HG02870 (cell line): ENCODE measurements around the gene GIGYF1.

Experiments used
- ATAC-seq: cut with Tn5 transposase; IDR thresholded peaks from one replicate; pipeline ENCODE4 v1.9.1; 2021; ENCODE audit warnings: mild to moderate bottlenecking, moderate library complexity; ENCODE audit not compliant: unreplicated experiment

The GIGYF1 gene

DNA sequence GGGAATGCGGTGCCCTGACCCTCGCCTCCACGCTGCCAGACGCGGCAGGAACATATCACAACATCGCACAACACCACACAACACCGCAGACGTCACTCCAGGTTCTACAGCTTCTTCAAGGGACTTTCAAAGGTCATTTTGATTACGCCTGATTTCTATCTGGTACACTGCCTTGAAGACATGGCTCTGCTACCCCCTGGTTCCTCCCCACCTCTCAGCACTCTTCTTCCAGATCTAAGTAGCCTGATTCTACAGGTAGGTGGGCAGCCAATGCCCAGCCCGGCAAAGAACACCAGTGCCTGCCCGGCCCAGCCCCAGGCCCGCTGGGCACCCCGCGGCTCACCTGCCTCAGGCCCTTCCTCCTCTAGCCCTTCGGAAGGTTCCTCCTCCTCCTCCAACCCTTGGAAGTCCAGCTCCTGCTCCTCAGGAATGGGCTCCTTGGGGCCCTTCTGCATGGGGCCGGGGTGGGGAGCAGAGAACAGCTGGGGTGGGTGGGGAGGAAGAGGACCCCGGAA is 8.4 kb downstream of the GIGYF1 start:
- ATAC-seq: no peak

- ATAC-seq: no peak
Measured at GRCh38 chr7:100685049-100685605, 8.9 kb downstream of the GIGYF1 start.

DNA sequence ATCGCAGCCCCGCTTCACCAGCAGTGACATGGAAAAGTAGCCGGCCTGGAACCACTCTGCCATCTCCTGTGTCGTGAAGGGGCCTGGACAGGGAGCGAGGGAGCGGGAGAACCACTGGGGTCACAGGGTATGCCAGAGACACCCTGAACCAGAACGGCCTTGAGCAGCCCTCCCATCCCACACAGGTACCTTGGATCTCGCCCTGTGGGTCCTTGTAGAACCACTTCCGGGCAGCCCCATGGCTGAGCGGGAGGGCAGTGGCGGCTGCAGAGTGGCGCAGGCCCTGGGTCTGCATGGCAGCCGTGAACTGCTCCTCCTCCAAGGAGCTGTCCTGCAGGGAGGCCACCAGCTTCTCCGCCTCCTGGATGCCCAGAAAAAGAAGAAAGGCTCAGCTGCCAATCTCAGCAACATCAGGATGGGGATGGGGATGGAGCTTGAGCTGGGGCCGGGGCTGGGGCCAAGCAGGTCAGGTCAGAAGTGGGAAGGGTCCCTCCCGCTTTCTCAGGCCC is 9.5 kb downstream of the GIGYF1 start:
- ATAC-seq: no peak

GRCh38 chr7:100683659-100684533 is 10.2 kb downstream of the GIGYF1 start:
- ATAC-seq: no peak

DNA sequence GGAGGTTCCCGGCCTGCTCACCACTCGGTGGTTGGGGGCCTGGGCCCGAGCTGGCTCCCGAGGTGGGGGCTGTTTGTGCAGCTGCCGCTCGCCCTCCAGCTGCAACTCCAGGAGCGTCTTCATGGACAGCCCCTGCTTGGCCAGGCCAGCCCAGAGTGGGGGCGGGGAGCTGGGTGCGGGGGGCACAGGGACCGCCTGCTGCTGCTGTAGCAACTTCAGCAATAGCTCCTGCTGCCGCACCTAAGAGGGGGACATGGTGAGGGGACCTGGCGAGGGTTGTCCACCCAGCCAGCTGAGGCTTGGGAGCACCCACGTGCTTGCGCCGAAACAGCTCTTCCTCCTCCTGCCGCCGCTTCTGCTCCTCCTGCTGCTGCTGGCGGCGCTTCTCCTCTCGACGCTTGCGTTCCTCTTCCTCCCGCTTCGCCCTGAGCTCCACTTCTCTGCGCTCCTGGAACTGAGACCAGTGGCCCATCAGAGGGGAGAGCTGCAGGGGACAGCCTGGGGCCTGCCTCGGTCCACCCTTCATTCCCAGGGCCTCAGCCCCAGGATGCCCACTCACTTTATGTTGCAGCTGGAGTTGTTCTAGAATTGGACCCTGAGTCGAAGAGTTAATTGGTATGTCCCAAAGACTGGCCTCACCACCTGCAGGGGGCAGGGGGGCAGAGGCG is 10.9 kb downstream of the GIGYF1 start:
- no peak for ATAC-seq

GRCh38 chr7:100682228-100682741 is 11.8 kb downstream of the GIGYF1 start:
- no peak for ATAC-seq

- ATAC-seq: no peak
Measured at GRCh38 chr7:100681491-100682227, 12.4 kb downstream of the GIGYF1 start.

- ATAC-seq: no peak
Measured at GRCh38 chr7:100680576-100681271, 13.3 kb downstream of the GIGYF1 start.

- no peak for ATAC-seq
Measured at GRCh38 chr7:100679927-100680575, 14.0 kb downstream of the GIGYF1 start.

DNA sequence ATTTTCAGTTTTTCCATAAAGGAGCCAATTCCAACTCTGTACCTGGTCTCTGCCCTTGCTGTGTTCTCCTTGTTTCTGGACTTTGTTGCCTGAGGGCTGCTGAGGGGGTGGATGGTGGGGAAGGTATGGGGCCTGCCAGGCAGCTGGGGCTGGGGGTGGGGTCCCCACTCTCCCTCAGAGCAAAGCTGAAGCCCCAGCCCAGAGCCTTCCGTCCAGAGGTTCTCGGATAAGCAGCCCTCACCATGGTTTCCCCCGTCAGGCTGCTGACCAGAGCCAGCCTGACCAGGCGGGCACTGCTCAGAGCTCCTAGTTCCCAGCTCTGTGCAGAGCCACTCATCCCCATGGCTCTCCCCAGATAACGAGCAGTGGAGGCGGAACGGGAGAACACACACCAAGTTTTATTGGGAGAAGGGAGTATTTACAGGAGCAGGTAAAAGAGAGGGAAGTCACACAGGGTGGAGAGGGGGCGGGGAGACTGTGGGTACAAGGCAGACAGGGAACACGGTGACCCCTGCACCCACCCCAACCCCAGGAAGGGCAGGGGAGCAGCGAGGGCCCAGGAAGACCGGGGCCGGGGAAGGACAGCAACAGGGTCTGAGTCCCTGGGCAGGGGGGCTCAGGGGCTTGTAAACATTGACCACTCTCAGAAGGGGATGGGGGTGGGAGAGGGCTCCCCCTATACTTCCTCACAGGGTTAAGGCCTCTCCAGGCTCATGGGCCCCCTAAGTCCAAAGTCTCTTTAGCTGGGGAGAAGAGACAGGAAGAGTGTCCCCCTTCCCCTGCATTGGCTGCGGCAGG is 14.7 kb downstream of the GIGYF1 start:
- no peak for ATAC-seq

- no peak for ATAC-seq
Measured at GRCh38 chr7:100678291-100678984, 15.6 kb downstream of the GIGYF1 start.

DNA sequence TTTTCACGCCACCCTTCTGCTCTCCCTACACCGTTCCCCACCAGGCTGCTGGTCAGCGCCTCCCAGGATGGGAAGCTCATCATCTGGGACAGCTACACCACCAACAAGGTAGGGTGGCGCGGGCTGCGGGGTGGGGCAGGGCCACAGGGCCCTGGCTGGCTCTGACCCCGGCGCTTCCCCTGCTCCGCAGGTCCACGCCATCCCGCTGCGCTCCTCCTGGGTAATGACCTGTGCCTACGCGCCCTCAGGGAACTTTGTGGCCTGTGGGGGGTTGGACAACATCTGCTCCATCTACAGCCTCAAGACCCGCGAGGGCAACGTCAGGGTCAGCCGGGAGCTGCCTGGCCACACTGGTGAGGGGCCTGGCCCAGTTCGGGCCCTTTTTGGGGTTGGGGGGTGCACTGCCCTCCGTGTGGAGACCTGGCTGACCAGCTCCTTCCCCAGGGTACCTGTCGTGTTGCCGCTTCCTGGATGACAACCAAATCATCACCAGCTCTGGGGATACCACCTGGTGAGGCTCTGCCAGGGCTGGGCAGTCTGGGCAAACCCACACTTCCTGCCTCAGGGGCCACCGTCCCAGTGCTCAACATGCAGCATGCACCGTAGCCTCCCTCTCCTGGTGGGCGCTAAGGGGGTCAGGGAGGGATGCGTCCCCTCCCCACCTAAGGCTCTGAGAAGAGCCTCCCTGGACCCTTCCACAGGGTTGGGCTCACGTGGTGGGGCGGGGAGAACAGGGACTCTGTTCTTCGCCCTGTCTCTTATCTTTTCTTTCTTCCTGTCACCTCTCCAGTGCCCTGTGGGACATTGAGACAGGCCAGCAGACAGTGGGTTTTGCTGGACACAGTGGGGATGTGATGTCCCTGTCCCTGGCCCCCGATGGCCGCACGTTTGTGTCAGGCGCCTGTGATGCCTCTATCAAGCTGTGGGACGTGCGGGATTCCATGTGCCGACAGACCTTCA is 16.5 kb downstream of the GIGYF1 start:
- no peak for ATAC-seq

- no peak for ATAC-seq
Measured at GRCh38 chr7:100676501-100677306, 17.3 kb downstream of the GIGYF1 start.

- ATAC-seq: peak; percentile 27
Measured at GRCh38 chr7:100675581-100676350, 18.3 kb downstream of the GIGYF1 start.

DNA sequence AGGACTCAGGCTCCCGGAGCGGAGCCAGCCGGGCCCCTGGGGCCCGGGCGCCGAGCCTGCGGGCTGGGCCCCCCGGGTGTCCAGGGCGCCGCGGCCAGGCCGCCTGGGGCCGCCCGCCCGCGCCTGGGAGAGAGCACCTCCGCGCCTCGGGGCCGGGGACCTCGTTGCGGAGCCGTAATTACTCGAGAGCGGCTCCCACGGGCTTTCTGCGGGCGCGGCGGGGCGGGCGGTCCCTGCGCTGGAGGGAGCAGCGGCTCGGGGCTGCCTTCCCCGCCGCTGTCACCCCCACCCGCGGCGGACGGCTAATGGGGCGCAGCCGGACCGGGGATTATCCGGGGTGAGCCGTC is 19.0 kb downstream of the GIGYF1 start:
- no peak for ATAC-seq
